GM10266 (cell line): ENCODE measurements around the gene PNPLA3.

Source experiments
- DNase-seq: peaks from one replicate; pipeline ENCODE4 v3.0.0; 2012; ENCODE audit errors: extremely low spot score
- TF ChIP-seq, protein P1 (sequence below): IDR thresholded peaks from 2 replicates; pipeline ENCODE4 v1.5.1; 2012; ENCODE audit warnings: mild to moderate bottlenecking, low read depth; ENCODE audit not compliant: control insufficient read depth, insufficient read depth; ENCODE audit errors: missing control alignments

Gene PNPLA3

GRCh38 chr22:43976861-43977795, 53.5 kb downstream of the PNPLA3 start:
- TF ChIP-seq, protein P1, sequence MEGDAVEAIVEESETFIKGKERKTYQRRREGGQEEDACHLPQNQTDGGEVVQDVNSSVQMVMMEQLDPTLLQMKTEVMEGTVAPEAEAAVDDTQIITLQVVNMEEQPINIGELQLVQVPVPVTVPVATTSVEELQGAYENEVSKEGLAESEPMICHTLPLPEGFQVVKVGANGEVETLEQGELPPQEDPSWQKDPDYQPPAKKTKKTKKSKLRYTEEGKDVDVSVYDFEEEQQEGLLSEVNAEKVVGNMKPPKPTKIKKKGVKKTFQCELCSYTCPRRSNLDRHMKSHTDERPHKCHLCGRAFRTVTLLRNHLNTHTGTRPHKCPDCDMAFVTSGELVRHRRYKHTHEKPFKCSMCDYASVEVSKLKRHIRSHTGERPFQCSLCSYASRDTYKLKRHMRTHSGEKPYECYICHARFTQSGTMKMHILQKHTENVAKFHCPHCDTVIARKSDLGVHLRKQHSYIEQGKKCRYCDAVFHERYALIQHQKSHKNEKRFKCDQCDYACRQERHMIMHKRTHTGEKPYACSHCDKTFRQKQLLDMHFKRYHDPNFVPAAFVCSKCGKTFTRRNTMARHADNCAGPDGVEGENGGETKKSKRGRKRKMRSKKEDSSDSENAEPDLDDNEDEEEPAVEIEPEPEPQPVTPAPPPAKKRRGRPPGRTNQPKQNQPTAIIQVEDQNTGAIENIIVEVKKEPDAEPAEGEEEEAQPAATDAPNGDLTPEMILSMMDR = no peak
- no peak for DNase-seq

- DNase-seq = no peak
- TF ChIP-seq, protein P1 = no peak
These were observed 55.0 kb downstream of the PNPLA3 start for GRCh38 chr22:43978558-43978957.

DNA sequence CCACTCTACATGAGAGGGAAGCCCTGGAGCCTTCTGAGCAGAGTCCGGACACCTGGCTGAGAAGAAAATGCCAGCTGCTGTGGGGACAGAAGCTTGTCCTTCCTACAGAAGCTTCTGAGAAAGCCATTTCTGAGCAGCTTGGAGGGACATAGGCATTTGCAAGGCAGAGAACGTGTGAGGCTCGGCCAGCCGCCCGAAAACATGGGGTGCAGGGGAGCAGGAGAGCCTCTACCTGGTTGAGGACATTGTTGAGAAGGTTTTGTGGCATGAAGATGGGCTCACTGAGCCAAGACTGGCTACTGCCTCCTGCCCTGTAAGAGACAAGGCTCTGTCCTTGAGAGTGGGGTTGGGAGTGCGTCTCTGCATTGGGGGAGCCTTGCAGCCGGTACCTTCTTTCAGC, 57.0 kb downstream of the PNPLA3 start:
- TF ChIP-seq, protein P1 = no peak
- no peak for DNase-seq

DNA sequence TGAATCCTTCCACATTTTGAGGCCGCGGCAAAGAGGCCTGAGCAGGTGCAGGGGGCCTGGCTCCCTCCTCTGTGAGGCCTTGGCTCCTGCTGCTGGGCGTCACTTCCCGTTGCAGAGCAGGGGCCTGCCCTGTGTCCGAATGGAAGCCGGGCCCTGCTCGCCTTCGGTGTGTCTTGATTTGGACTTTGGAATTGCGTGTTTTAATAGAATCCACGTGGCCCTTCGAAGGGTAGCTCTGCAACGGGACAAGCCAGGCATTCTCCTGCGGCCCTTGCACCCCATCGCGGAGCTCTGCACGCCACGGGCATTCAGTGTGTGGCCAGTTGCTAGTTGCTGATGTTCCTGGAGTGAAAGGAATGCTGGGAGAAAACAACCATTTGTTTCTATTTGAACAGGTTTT, 57.4 kb downstream of the PNPLA3 start:
- DNase-seq = no peak
- TF ChIP-seq, protein P1 = no peak

DNA sequence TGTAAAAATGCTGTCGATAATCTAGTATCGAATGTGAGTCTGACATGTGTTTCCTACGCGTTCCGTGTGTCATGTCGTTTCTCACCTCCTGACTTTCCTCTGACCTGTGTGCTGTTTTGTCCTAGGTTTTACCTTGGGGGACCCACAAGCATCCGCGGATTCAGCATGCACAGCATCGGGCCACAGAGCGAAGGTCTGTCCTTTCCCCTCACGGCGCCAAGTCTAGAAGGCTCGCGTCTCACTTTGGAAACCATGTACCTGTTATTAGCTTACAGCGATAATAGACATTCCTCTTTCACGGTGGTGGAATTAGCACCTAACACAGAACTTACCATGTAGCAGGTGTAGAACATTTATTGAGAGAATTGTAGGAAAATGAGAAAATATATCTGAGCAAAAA, 60.2 kb downstream of the PNPLA3 start:
- no peak for DNase-seq
- TF ChIP-seq, protein P1 = no peak

GRCh38 chr22:43985532-43985931, 61.9 kb downstream of the PNPLA3 start:
- DNase-seq = no peak
- TF ChIP-seq, protein P1 = no peak

DNA sequence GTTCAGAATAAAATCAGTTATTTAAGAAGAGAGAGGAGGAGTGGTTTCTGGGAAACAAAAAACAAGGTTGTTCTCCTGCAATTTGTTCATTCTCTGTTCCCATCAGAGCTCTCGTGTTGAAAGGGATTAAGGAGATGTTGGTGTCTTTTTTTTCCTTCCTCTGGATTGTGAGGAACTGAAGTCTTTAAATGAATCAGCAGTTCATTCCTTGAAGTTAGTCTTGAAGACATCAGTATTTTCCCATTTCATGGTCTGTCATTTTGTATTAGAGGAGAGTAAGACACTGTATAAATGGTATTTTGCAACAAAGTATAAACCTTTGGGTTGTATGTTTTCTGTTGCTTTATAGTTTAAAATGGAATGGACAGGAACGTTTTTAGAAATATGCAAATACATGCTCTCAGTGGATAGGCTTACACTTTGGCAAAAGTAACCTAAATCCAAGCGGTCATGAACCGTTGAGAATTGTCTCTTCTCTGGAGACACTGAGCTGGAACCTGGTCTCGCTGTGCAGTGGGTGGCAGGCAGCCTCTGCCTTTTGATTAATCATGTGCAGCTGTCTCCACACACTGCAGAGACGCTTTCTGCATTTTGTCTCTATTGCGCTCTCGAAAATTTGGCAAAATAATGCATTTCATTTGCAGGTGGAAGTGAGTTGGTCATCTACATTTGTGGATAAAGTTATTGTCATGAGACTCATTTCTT, 64.7 kb downstream of the PNPLA3 start:
- DNase-seq = no peak
- TF ChIP-seq, protein P1 = no peak
